ENCODE data around the gene PLCD1. TPM values are rescaled to one million over a fixed set of nuclear protein-coding genes. Genes with fewer than 3 reads are reported as not detected.

Gene PLCD1
- total RNA-seq, 3 donors from 2014 or later, result 17.0 to 36.2 (median 23.4) TPM

GRCh38 chr3:38040401-38040800 lies 11.0 kb upstream of the PLCD1 start:
- no peak for TF ChIP-seq POLR2A (IDR thresholded peaks at IDR 0.05)
- no peak for TF ChIP-seq POLR2AphosphoS5 (IDR thresholded peaks at IDR 0.05)
- no peak for TF ChIP-seq CTCF (IDR thresholded peaks at IDR 0.05)
- DNase-seq (ENCODE audit: low spot score in 2 of 2), result no peak
- Histone ChIP-seq H3K4me3 (no peak overlapping the region), H3K4me1 (no peaks in the 10 kb centered on the region), H3K36me3 (no peaks in the 10 kb centered on the region), H3K27ac (no peak overlapping the region), H3K9me3 (no peaks in the 10 kb centered on the region), H3K27me3 (no peaks in the 10 kb centered on the region)
- intact Hi-C loops (cut with DNase I; ENCODE audit: low total_unique reads), result no loop called here

- TF ChIP-seq POLR2A (IDR thresholded peaks at IDR 0.05) (no peak), CTCF (IDR thresholded peaks at IDR 0.05) (peak in 2 of 3 donors; percentile 17 to 22)
- peak; percentile 55 to 62 for DNase-seq (ENCODE audit: low spot score in 2 of 2)
- no peak overlapping the region for H3K27ac ChIP-seq
- no peaks in the 10 kb centered on the region for H3K4me1 ChIP-seq
- H3K4me3 ChIP-seq, result peak overlapping the region; percentile 37 to 72 (median 48)
- H3K27me3 ChIP-seq, result no peaks in the 10 kb centered on the region
- no peaks in the 10 kb centered on the region for H3K36me3 ChIP-seq
- H3K9me3 ChIP-seq, result no peaks in the 10 kb centered on the region
- intact Hi-C loops (cut with DNase I; ENCODE audit: low total_unique reads), result no loop called here
Measured at GRCh38 chr3:38039899-38040261, 10.4 kb upstream of the PLCD1 start.

- peak in 1 of 2 donors; percentile 65 for DNase-seq (ENCODE audit: low spot score in 2 of 2)
- Histone ChIP-seq H3K9me3 (no peaks in the 10 kb centered on the region), H3K36me3 (no peaks in the 10 kb centered on the region), H3K4me1 (no peaks in the 10 kb centered on the region), H3K27ac (no peak within 1 kb of the TSS), H3K4me3 (peak within 1 kb of the TSS; percentile 37 to 72 (median 48)), H3K27me3 (no peaks in the 10 kb centered on the region)
- TF ChIP-seq POLR2A (IDR thresholded peaks at IDR 0.05) (no peak), CTCF (IDR thresholded peaks at IDR 0.05) (no peak), POLR2AphosphoS5 (IDR thresholded peaks at IDR 0.05) (no peak)
- intact Hi-C loops (cut with DNase I; ENCODE audit: low total_unique reads), result no loop called here
Measured at GRCh38 chr3:38039101-38039898, 9.9 kb upstream of the PLCD1 start, which contains the start of gene DLEC1. Gene DLEC1, plus strand, starts transcription at chr3:38039208. Its CDS starts 18 bp downstream, at chr3:38039226.

- intact Hi-C loops (cut with DNase I; ENCODE audit: low total_unique reads), result no loop called here
- no peaks in the 10 kb centered on the region for H3K27me3 ChIP-seq
- no peaks in the 10 kb centered on the region for H3K36me3 ChIP-seq
- no peaks in the 10 kb centered on the region for H3K9me3 ChIP-seq
- TF ChIP-seq POLR2A (IDR thresholded peaks at IDR 0.05), result no peak
- TF ChIP-seq CTCF (IDR thresholded peaks at IDR 0.05), result no peak
- TF ChIP-seq POLR2AphosphoS5 (IDR thresholded peaks at IDR 0.05), result no peak
- H3K4me1 ChIP-seq, result no peaks in the 10 kb centered on the region
- no peak overlapping the region for H3K4me3 ChIP-seq
- no peak overlapping the region for H3K27ac ChIP-seq
- no peak for DNase-seq (ENCODE audit: low spot score in 2 of 2)
Measured at GRCh38 chr3:38038447-38038911, 9.0 kb upstream of the PLCD1 start.

- no peaks in the 10 kb centered on the region for H3K36me3 ChIP-seq
- no peaks in the 10 kb centered on the region for H3K27me3 ChIP-seq
- no peak overlapping the region for H3K4me3 ChIP-seq
- intact Hi-C loops (cut with DNase I; ENCODE audit: low total_unique reads), result no loop called here
- no peaks in the 10 kb centered on the region for H3K9me3 ChIP-seq
- no peaks in the 10 kb centered on the region for H3K4me1 ChIP-seq
- no peak for DNase-seq (ENCODE audit: low spot score in 2 of 2)
- no peak for TF ChIP-seq POLR2AphosphoS5 (IDR thresholded peaks at IDR 0.05)
- no peak for TF ChIP-seq POLR2A (IDR thresholded peaks at IDR 0.05)
- no peak for TF ChIP-seq CTCF (IDR thresholded peaks at IDR 0.05)
- no peak overlapping the region for H3K27ac ChIP-seq
Measured at GRCh38 chr3:38036906-38037305, 7.5 kb upstream of the PLCD1 start.
